GM21717 (cell line): ENCODE results near the gene ZBED1.
"Not testable (repeated sequence)": the region's sequence is repeated elsewhere in the genome, so short reads cannot be mapped to it uniquely, and the experiment has no call there.

Experiments
- ATAC-seq: cut with Tn5 transposase; IDR thresholded peaks from one replicate; pipeline ENCODE4 v1.9.1; 2021; ENCODE audit warnings: mild to moderate bottlenecking, moderate library complexity; ENCODE audit not compliant: unreplicated experiment

ZBED1 gene

DNA sequence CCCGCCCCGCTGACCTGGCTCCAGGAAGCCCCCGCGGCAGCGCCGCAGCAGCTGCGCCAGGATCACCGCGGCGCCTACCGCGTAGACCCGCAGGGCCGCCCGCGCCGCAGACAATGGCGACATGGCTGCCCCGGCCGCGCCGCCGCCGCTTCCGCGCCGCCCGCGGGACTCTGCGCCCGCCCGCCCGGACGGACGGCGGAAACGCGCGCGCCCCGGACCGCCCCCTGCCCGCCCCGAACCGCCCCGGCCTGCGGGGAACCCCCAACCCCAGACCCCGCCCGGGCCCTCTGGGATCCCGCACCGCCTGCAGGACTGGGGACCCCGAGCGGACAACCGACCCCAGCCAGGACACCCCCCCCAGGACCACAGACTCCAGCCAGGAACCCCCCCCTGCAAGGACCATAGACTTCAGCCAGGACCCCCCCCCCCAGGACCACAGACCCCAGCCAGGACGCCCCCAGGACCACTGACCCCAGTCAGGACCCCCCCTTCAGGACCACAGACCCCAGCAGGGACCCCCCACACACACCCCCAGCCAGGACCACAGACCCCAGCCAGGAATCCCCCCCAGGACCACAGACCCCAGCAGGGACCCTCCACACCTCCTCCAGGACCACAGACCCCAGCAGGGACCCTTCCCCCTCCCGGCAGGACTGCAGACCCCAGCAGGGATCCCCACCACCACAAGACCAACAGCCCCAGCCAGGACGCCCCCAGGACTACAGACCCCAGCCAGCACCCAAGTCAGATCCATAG, at the start of gene ZBED1, which contains the start of gene DHRSX:
Gene ZBED1 (minus strand): TSS at position 174 of the 756 bp plus-strand sequence. CDS start 10,257 bp downstream, outside the sequence.
Gene DHRSX (minus strand): TSS at position 174 of the 756 bp plus-strand sequence. CDS start 51 bp downstream, at position 123.
- ATAC-seq = peak; percentile 53

DNA sequence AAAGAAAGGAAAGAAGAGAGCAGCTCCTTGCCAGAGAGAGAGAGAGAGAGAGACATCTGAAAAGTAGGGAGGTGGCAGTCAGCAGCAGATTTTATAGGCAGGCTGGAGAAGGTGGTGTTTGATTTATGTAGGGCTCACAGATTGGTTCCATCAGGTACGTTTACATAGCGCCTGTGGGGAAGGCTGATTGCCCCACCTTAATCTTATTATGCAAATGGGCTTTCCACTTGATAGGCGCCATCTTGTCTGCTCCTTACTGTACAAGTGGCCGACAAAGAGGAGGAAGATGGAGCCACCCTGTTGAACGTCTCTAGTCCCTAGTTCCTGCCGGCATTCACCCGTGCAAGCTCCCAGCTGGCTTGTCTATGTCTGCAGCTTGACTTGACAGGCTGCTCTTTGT, 49.1 kb upstream of the ZBED1 start:
- ATAC-seq = no peak

GRCh38 chrX:2548711-2549423, 48.1 kb upstream of the ZBED1 start:
- no peak for ATAC-seq

- ATAC-seq = no peak
Measured at GRCh38 chrX:2547736-2548135, 47.0 kb upstream of the ZBED1 start.

DNA sequence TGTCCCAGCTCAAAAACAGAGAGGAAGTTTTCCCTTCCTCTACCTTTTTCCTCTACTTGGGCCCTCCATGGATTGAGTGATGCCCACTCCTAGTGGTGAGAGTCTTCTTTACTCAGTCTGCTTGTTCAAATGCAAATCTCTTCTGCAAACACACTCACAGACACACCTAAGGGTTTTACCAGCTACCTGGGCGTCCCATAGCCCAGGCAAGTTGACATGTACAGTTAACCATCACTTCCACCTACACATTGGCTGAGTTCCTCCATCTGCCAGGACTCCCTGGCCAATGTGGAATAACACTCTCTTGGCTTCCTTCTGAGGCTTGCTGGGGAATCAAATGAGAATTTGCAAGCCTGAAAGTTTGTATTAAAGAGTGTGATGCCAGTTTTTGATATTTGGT, 45.7 kb upstream of the ZBED1 start:
- no peak for ATAC-seq

DNA sequence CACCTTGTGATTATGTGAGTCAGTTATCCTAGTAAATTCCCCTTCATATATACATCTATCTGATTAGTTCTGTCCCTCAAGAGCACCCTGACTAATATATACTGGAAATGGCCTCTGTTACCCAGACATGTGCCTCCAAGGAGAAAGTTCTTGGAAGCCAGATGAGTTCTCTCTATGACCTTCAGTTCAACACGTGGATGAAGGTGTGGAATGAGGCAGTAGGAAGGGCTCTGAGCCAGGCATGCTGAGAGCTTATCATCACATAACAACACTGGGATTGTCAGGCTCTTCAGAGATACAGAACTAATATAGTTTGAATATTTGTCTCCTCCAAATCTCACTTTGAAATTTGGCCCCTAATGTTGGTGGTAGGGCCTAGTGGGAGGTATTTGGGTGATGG, 44.4 kb upstream of the ZBED1 start:
- no peak for ATAC-seq

GRCh38 chrX:2542826-2543521, 42.2 kb upstream of the ZBED1 start:
- ATAC-seq = no peak

DNA sequence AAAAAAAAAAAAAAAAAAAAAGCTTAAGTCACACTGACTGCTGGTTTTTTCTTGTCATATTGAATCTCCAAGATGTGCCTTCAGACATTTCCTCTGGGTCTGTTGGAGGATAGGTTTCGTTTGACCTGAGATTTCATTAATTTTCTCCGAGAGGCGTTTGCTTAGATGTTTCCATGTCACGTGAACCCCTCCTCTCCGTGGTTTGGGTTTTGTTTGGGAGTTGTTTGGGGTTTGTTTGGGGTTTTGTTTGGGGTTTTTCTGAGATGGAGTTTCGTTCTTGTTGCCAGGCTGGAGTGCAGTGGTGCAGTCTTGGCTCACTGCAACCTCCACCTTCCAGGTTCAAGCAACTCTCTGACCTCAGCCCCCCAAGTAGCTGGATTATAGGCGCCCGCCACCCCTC, 40.8 kb upstream of the ZBED1 start:
- ATAC-seq = no peak

GRCh38 chrX:2540426-2540947, 39.7 kb upstream of the ZBED1 start:
- ATAC-seq = no peak

DNA sequence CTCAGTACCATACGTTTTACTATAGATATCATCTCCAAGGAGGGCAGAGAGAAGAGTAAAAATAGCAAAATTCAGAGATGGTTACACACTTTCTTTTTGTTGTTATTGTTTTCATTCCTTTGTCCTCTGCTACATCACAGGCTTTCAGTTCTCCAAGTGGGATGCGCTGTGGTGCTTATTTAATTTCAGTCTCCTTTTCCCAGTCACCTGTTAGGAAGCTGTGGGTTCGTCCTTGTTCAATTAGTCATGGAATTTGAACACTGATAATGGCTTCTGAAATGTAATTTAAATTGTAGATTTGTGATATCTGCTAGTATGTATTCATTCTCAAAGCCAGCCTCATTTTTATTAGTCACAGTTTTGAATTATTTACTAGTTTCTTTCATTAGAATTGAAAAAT, 38.8 kb upstream of the ZBED1 start:
- ATAC-seq = no peak

- ATAC-seq = no peak
Measured at GRCh38 chrX:2538031-2538757, 37.4 kb upstream of the ZBED1 start.

DNA sequence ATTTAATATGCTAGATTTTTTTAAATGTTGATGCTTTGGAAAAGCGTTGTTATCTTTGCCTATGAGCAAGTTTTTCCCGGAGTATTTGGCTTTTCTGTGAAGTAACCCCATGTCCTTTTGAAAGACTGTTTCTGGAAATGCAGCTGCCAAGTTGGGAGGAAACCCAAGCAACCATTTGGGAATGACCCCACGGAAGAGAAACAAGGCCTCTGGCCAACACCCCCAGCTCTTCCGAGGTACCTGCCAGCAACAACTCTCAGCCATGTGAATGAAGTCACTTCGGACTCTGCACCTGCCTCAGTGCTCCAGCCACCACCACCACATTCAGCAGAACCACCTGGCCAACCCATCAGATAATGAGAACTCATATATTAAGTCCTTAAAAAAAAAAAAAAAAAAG, 36.2 kb upstream of the ZBED1 start:
- ATAC-seq = no peak

GRCh38 chrX:2536141-2536540, 35.4 kb upstream of the ZBED1 start:
- ATAC-seq = no peak

DNA sequence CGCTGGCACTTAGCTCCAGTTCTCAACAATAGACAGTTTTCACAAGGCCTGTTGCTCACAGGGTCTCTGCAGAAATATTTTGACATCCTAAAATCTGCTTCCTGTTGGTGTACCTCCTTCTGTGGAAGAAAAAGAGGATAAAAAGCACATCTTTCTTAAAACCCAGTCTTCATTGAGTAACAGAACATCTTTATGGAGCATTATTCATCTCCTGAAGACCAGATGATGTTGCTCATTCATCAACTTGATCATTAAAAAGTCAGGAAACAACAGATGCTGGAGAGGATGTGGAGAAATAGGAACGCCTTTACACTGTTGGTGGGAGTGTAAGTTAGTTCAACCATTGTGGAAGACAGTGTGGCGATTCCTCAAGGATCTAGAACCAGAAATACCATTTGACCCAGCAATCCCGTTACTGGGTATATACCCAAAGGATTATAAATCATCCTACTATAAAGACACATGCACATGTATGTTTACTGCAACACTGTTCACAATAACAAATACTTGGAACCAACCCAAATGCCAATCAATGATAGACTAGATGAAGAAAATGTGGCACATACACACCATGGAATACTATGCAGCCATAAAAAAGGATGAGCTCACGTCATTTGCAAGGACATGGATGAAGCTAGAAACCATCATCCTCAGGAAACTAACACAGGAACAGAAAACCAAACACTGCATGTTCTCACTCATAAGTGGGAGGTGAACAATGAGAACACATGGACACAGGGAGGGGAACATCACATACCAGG, 33.7 kb upstream of the ZBED1 start:
- not testable (repeated sequence) for ATAC-seq

- no peak for ATAC-seq
Measured at GRCh38 chrX:2533424-2533823, 32.6 kb upstream of the ZBED1 start.

DNA sequence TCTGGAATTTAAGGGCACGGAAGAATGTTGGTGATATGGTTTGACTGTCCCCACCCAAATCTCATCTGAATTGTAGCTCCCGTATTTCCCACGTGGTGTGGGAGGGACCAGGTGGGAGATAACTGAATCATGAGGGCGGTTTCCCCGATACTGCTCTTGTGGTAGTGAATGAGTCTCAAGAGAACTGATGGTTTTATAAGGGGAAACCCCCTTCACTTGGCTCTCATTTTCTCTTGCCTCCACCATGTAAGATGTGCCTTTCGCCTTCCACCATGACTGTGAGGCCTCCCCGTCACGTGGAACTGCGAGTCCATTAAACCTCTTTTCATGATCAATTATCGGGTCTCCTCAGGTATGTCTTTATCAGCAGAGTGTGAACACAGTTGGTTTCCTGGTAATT, 25.6 kb upstream of the ZBED1 start:
- ATAC-seq = no peak

DNA sequence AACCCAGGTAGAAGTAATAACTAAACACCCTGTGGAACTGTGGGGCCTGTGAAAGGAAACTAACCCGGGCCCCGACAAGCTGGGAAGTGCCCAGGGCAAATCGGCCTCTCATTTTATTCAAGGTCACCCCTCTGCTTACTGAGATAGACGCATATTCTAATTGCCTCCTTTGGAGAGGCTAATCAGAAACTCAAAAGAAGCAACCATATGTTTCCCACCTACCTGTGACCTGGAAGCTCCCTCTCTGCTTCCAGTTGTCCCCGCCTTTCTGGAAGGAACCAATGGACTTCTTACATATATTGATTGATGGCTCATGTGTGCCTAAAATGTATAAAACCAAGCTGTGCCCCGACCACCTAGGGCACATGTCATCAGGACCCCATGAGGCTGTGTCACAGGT, 23.1 kb upstream of the ZBED1 start:
- no peak for ATAC-seq

DNA sequence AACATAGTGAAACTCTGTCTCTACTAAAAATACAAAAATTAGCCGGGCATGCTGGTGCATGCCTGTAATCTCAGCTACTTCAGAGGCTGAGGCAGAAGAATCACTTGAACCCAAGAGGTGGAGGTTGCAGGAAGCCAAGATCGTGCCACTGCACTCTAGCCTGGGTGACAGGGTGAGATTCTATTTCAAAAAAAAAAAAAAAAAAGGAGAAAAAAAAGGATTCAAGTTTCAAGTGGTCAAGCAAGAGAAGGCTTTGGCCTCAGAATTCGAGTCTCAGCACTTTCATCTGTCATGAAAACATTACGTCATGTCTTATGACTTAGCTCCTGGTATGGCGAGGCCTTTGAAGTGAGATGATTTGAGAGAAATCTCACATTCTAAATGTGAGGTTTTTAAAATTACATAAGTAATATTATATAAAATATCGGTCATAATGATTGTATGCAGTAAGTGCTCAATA, 21.2 kb upstream of the ZBED1 start:
- peak; percentile 28 for ATAC-seq

DNA sequence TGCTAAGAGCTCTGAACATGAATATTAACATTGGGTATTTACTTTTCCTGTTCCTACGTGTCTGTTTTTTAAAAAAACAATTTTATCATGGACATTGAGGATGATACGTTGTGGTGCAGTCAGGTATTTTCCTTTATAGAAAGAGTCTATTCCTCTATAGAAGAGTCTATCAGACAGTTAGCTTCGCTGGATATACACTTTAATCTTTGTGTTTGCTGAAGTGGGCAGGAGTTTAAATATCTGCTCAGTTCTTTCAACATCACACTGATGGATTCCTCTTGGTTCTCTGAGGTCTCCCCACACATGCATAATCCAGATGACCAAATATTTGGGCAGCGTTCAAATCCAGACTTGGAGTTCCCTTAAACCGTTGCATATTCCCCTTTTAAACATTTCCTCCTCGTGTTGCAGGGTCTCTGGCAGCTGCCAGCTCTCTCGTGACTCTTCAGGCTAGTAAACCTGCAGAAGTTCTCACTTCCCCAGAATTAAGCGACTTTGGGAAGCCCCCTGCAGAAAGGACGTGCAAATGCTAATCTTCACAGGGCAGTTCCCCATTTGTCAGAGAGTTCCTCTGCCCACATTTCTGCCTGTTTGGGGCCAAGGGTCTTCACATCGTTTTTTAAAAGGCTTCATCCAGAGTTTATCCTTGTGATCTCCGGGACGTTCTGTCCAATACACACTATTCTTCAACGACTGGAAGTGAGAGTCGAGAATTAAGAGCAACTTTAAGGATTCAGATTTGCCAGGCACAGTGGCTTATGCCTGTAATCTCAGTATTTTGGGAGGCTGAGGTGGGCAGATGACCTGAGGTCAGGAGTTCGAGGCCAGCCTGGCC, 20.5 kb upstream of the ZBED1 start:
- peak; percentile 82 for ATAC-seq
